Smooth muscle cell (in vitro differentiated cells): Measurements from ENCODE around the gene IGFBP7. TPM values are rescaled to one million over a fixed set of nuclear protein-coding genes. Genes with fewer than 3 reads are reported as not detected.

Experiments
- DNase-seq: peaks from one replicate; lab custom pipeline; 2025; ENCODE audit not compliant: unreplicated experiment; lab: John Stamatoyannopoulos, UW
- H2AFZ ChIP-seq: fragments of 200-600 bp; sonication (generic); 2 replicates; pipeline ENCODE4 v1.6.0; 2016; ENCODE audit warnings: antibody characterized with exemption, low read depth, mild to moderate bottlenecking
- H3F3A ChIP-seq: fragments of 200-600 bp; sonication (generic); 2 replicates; pipeline ENCODE4 v1.6.0; 2017; ENCODE audit warnings: antibody characterized with exemption, low read depth
- H3K27ac ChIP-seq: fragments of 200-600 bp; sonication (generic); 2 replicates; pipeline ENCODE4 v1.5.1; 2016; ENCODE audit warnings: low read depth, mild to moderate bottlenecking
- H3K27me3 ChIP-seq: fragments of 200-600 bp; sonication (generic); 2 replicates; pipeline ENCODE4 v1.6.1; 2016; ENCODE audit warnings: low read depth, mild to moderate bottlenecking
- H3K36me3 ChIP-seq: fragments of 200-600 bp; sonication (generic); 2 replicates; pipeline ENCODE4 v1.5.1; 2016; ENCODE audit warnings: low read depth
- H3K4me1 ChIP-seq: fragments of 200-600 bp; sonication (generic); 2 replicates; pipeline ENCODE4 v1.5.1; 2016; ENCODE audit warnings: low read depth
- H3K4me2 ChIP-seq: fragments of 200-600 bp; sonication (generic); 2 replicates; pipeline ENCODE4 v1.6.0; 2016; ENCODE audit warnings: mild to moderate bottlenecking
- H3K4me3 ChIP-seq: fragments of 200-600 bp; sonication (generic); 2 replicates; pipeline ENCODE4 v1.5.1; 2016; ENCODE audit warnings: mild to moderate bottlenecking
- H3K79me2 ChIP-seq: fragments of 200-600 bp; sonication (generic); 2 replicates; pipeline ENCODE4 v1.6.0; 2016; ENCODE audit warnings: low read depth, mild to moderate bottlenecking
- H3K9ac ChIP-seq: fragments of 200-600 bp; sonication (generic); 2 replicates; pipeline ENCODE4 v1.6.0; 2016; ENCODE audit warnings: low read depth
- H3K9me3 ChIP-seq: fragments of 200-600 bp; sonication (generic); replicated peaks from 2 replicates; pipeline ENCODE4 v1.5.1; 2016; ENCODE audit warnings: low read depth
- H4K20me1 ChIP-seq: fragments of 200-600 bp; sonication (generic); 2 replicates; pipeline ENCODE4 v1.6.0; 2016; ENCODE audit warnings: low read depth
- CTCF ChIP-seq: fragments of 200-600 bp; sonication (generic); IDR thresholded peaks from 2 replicates; pipeline ENCODE4 v1.5.1; 2017; ENCODE audit warnings: borderline replicate concordance, mild to moderate bottlenecking, antibody characterized with exemption; ENCODE audit not compliant: insufficient read depth, poor library complexity, severe bottlenecking
- WGBS: methylation state at CpG from one replicate; pipeline ENCODE4 v1.1.7; 2016; ENCODE audit warnings: low lambda C conversion rate; 5-methylcytosine and 5-hydroxymethylcytosine counted together
- polyA plus RNA-seq: library from polyadenylated mRNA; unstranded; fragments of >200 nt; fragmentation: Nextera tagmentation; extraction: Ambion mirVana; gene quantifications from 2 replicates; pipeline ENCODE4 v1.2.1, GENCODE V29; 2016
- total RNA-seq: library from RNA; depleted of rRNA; stranded (reverse); fragments of >200 nt; gene quantifications from 2 replicates; pipeline ENCODE4 v1.2.3, GENCODE V29; 2014

IGFBP7 gene
- total and polyA plus RNA-seq, 2 experiments from 2014 or later, result 998 to 1,684 TPM

GRCh38 chr4:57147335-57148060 lies 37.3 kb upstream of the IGFBP7 start:
- Histone ChIP-seq H3K27ac (peak overlapping the region; percentile 94), H3K9me3 (no peaks in the 10 kb centered on the region), H3K4me3 (no peak overlapping the region), H3K27me3 (no peaks in the 10 kb centered on the region), H4K20me1 (no peaks in the 10 kb centered on the region), H3K4me1 (no peaks in the 10 kb centered on the region), H3K79me2 (no peaks in the 10 kb centered on the region), H3K9ac (no peak overlapping the region), H3F3A (peaks cover 12% of the 10 kb centered on the region), H2AFZ (no peak overlapping the region), H3K4me2 (peak overlapping the region; percentile 33), H3K36me3 (no peaks in the 10 kb centered on the region)
- WGBS, result 72% methylated on average over 9 of the region's 9 CpGs
- no peak for DNase-seq
- TF ChIP-seq CTCF, result no peak

GRCh38 chr4:57146444-57146843 lies 36.3 kb upstream of the IGFBP7 start:
- Histone ChIP-seq H3K4me1 (no peaks in the 10 kb centered on the region), H3K36me3 (no peaks in the 10 kb centered on the region)

GRCh38 chr4:57144466-57144865 lies 34.3 kb upstream of the IGFBP7 start:
- Histone ChIP-seq H3K9ac (no peak overlapping the region), H2AFZ (no peak overlapping the region), H3K9me3 (no peaks in the 10 kb centered on the region), H3K4me3 (no peak overlapping the region), H3K27ac (no peak overlapping the region), H4K20me1 (no peaks in the 10 kb centered on the region), H3K79me2 (no peaks in the 10 kb centered on the region), H3K4me2 (no peak overlapping the region), H3K4me1 (no peaks in the 10 kb centered on the region), H3K36me3 (no peaks in the 10 kb centered on the region), H3K27me3 (no peaks in the 10 kb centered on the region), H3F3A (peaks cover 12% of the 10 kb centered on the region)
- TF ChIP-seq CTCF, result no peak
- no peak for DNase-seq
- 100% methylated on average over 2 of the region's 2 CpGs for WGBS

More at GRCh38 chr4:57146444-57146843, 36.3 kb upstream of the IGFBP7 start:
- no peak overlapping the region for H3K9ac ChIP-seq
- H3K79me2 ChIP-seq, result no peaks in the 10 kb centered on the region
- H4K20me1 ChIP-seq, result no peaks in the 10 kb centered on the region
- H3F3A ChIP-seq, result peaks cover 12% of the 10 kb centered on the region
- H3K4me3 ChIP-seq, result no peak overlapping the region
- TF ChIP-seq CTCF, result no peak
- DNase-seq, result no peak
- no peak overlapping the region for H3K4me2 ChIP-seq
- H2AFZ ChIP-seq, result no peak overlapping the region
- no peaks in the 10 kb centered on the region for H3K9me3 ChIP-seq
- WGBS, result 84% methylated on average over 4 of the region's 4 CpGs
- no peaks in the 10 kb centered on the region for H3K27me3 ChIP-seq
- H3K27ac ChIP-seq, result no peak overlapping the region

GRCh38 chr4:57139783-57140182 lies 29.6 kb upstream of the IGFBP7 start:
- Histone ChIP-seq H3F3A (no peaks in the 10 kb centered on the region), H3K9me3 (no peaks in the 10 kb centered on the region), H3K9ac (no peak overlapping the region), H3K79me2 (no peaks in the 10 kb centered on the region), H4K20me1 (no peaks in the 10 kb centered on the region), H3K27me3 (no peaks in the 10 kb centered on the region), H3K4me1 (no peaks in the 10 kb centered on the region), H2AFZ (no peak overlapping the region), H3K27ac (no peak overlapping the region), H3K4me2 (no peak overlapping the region), H3K36me3 (no peaks in the 10 kb centered on the region), H3K4me3 (no peak overlapping the region)
- TF ChIP-seq CTCF, result no peak
- no peak for DNase-seq
